ENCODE measurements around the gene LYRM4.
A peak's percentile ranks its signal among the peaks of the same experiment; 100 is the strongest.

LYRM4 gene

DNA sequence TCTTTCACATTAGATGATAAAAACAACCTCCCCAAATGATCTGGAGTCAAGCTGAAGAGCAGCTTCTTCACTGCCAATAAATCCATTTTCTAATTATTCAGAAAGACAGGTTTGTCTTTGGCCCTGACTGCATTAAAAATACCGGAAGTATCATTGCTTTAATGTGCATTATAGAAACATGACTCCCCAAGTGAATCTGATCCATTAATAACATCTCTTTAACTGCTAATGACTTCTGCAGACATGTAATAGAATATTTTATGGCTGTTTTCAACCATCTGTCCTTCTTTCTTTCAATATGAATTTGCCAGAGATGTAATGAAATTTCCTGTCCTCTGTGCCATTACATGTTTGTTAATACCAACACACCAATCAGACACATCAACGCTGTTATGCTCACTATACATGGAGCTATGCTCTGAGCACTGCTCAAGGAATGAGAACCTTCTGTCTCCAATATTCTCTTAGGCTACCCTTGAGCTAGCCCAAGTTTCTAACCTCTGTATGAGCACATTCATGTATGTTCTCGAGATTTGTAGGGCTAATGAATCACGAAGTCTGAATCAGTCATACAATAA is 87.8 kb downstream of the LYRM4 start:
- no peaks in the 10 kb centered on the region for H3K4me1 ChIP-seq (ENCODE audit: control insufficient read depth, insufficient read depth, low read depth, low read length)
- H2AK5ac ChIP-seq (ENCODE audit: low read length, severe bottlenecking), result no peak overlapping the region
- no peak overlapping the region for H3K4ac ChIP-seq (ENCODE audit: low read depth in 1 of 2, low read length in 2 of 2)
- H4K8ac ChIP-seq (ENCODE audit: low read length), result no peak overlapping the region
- no peak overlapping the region for H2BK12ac ChIP-seq (ENCODE audit: low read length in 2 of 2)
- H3K9ac ChIP-seq (ENCODE audit: low read length), result no peak overlapping the region
- H3K9me3 ChIP-seq (ENCODE audit: control insufficient read depth, low read length), result no peaks in the 10 kb centered on the region
- no peak overlapping the region for H3K4me3 ChIP-seq (ENCODE audit: insufficient read depth in 1 of 2, low read depth in 1 of 2, low read length in 2 of 2)
- H3K27me3 ChIP-seq (ENCODE audit: control insufficient read depth in 1 of 2, insufficient read depth in 1 of 2, low read length in 2 of 2), result no peaks in the 10 kb centered on the region
- H3K4me2 ChIP-seq (ENCODE audit: low read length, poor library complexity, severe bottlenecking), result no peak overlapping the region
- H2BK5ac ChIP-seq (ENCODE audit: low read depth, low read length, poor library complexity, severe bottlenecking), result no peak overlapping the region
- H2BK15ac ChIP-seq (ENCODE audit: low read depth, poor library complexity, severe bottlenecking), result no peak overlapping the region
- H3K27ac ChIP-seq (ENCODE audit: low read length, poor library complexity, severe bottlenecking), result no peak overlapping the region
- no peak for DNase-seq
- H3K14ac ChIP-seq (ENCODE audit: low read length in 2 of 2), result no peak overlapping the region
- H3K18ac ChIP-seq (ENCODE audit: low read depth in 1 of 2, low read length in 2 of 2), result no peak overlapping the region
- H3K23ac ChIP-seq (ENCODE audit: low read length in 2 of 2), result no peak overlapping the region
- no peak overlapping the region for H2BK120ac ChIP-seq (ENCODE audit: low read depth, low read length)
- WGBS, result 95% methylated on average over 4 of the region's 4 CpGs
- H3K36me3 ChIP-seq (ENCODE audit: control insufficient read depth in 1 of 2, insufficient read depth in 2 of 2, low read depth in 1 of 2, low read length in 2 of 2), result no peaks in the 10 kb centered on the region
- no peak overlapping the region for H4K91ac ChIP-seq (ENCODE audit: low read length)
- peaks cover 13% of the 10 kb centered on the region for H3K79me1 ChIP-seq (replicated peaks; ENCODE audit: low read length, poor library complexity, severe bottlenecking)
- no peak overlapping the region for H2AFZ ChIP-seq (ENCODE audit: low read depth, low read length)

- H3K36me3 ChIP-seq (ENCODE audit: control insufficient read depth in 1 of 2, insufficient read depth in 2 of 2, low read depth in 1 of 2, low read length in 2 of 2), result no peaks in the 10 kb centered on the region
- H2BK5ac ChIP-seq (ENCODE audit: low read depth, low read length, poor library complexity, severe bottlenecking), result no peak overlapping the region
- H3K18ac ChIP-seq (ENCODE audit: low read depth in 1 of 2, low read length in 2 of 2), result no peak overlapping the region
- WGBS, result 82% methylated on average over 14 of the region's 14 CpGs
- no peaks in the 10 kb centered on the region for H3K4me1 ChIP-seq (ENCODE audit: control insufficient read depth, insufficient read depth, low read depth, low read length)
- no peak overlapping the region for H2AK5ac ChIP-seq (ENCODE audit: low read length, severe bottlenecking)
- H2BK15ac ChIP-seq (ENCODE audit: low read depth, poor library complexity, severe bottlenecking), result no peak overlapping the region
- H3K4ac ChIP-seq (ENCODE audit: low read depth in 1 of 2, low read length in 2 of 2), result no peak overlapping the region
- H4K8ac ChIP-seq (ENCODE audit: low read length), result no peak overlapping the region
- no peak overlapping the region for H2AFZ ChIP-seq (ENCODE audit: low read depth, low read length)
- no peak overlapping the region for H3K23ac ChIP-seq (ENCODE audit: low read length in 2 of 2)
- DNase-seq, result no peak
- H3K4me3 ChIP-seq (ENCODE audit: insufficient read depth in 1 of 2, low read depth in 1 of 2, low read length in 2 of 2), result no peak overlapping the region
- no peaks in the 10 kb centered on the region for H3K9me3 ChIP-seq (ENCODE audit: control insufficient read depth, low read length)
- no peak overlapping the region for H3K27ac ChIP-seq (ENCODE audit: low read length, poor library complexity, severe bottlenecking)
- no peak overlapping the region for H3K9ac ChIP-seq (ENCODE audit: low read length)
- no peaks in the 10 kb centered on the region for H3K27me3 ChIP-seq (ENCODE audit: control insufficient read depth in 1 of 2, insufficient read depth in 1 of 2, low read length in 2 of 2)
- H3K4me2 ChIP-seq (ENCODE audit: low read length, poor library complexity, severe bottlenecking), result no peak overlapping the region
- no peak overlapping the region for H4K91ac ChIP-seq (ENCODE audit: low read length)
- no peak overlapping the region for H2BK120ac ChIP-seq (ENCODE audit: low read depth, low read length)
- H2BK12ac ChIP-seq (ENCODE audit: low read length in 2 of 2), result no peak overlapping the region
- H3K79me1 ChIP-seq (replicated peaks; ENCODE audit: low read length, poor library complexity, severe bottlenecking), result peaks cover 8% of the 10 kb centered on the region
- no peak overlapping the region for H3K14ac ChIP-seq (ENCODE audit: low read length in 2 of 2)
Measured at GRCh38 chr6:5172041-5172653, 88.6 kb downstream of the LYRM4 start.

DNA sequence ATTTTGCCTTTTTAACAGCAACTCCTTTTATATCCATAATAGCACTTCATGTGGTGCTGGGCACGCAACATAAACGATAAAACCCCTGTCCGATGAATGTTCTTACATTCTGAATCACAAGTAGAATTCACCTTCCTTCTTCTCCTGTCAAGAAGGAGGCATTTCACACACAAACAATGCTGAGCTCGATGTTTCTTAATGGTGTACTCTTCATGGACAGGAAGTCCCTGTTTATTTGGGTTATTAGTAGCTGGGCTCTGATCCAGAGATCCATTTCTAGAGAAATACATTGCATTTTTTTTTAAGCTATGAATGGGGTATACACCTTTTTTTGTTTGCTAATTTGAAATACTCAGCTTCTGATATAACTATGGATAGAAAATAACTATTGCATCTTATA is 93.2 kb downstream of the LYRM4 start:
- peak; percentile 38 for DNase-seq

DNA sequence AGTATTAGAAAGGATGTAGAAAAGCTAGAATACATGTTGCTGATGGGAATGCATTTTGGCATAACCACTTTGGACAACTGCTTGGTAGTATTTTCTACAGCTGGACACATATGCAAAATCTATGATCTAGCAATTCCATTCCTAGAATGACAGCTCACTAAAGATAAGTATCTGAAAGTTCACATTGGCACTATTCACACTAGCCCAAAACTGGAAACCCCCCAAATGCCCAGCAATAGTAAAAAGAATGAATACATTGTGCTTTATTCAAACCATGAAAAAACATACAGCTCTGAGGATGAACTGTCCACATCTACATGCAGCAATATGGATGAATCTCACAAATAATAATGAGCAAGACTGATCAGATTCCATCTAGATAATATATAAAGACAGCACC is 96.7 kb downstream of the LYRM4 start:
- Histone ChIP-seq H3K4ac (ENCODE audit: low read depth in 1 of 2, low read length in 2 of 2) (no peak overlapping the region), H3K9me3 (ENCODE audit: control insufficient read depth, low read length) (no peaks in the 10 kb centered on the region), H2BK12ac (ENCODE audit: low read length in 2 of 2) (no peak overlapping the region), H2AFZ (ENCODE audit: low read depth, low read length) (no peak overlapping the region), H3K18ac (ENCODE audit: low read depth in 1 of 2, low read length in 2 of 2) (no peak overlapping the region), H3K27ac (ENCODE audit: low read length, poor library complexity, severe bottlenecking) (no peak overlapping the region), H3K36me3 (ENCODE audit: control insufficient read depth in 1 of 2, insufficient read depth in 2 of 2, low read depth in 1 of 2, low read length in 2 of 2) (no peaks in the 10 kb centered on the region), H4K91ac (ENCODE audit: low read length) (no peak overlapping the region), H2BK15ac (ENCODE audit: low read depth, poor library complexity, severe bottlenecking) (no peak overlapping the region), H3K27me3 (ENCODE audit: control insufficient read depth in 1 of 2, insufficient read depth in 1 of 2, low read length in 2 of 2) (no peaks in the 10 kb centered on the region), H2BK120ac (ENCODE audit: low read depth, low read length) (no peak overlapping the region), H4K8ac (ENCODE audit: low read length) (no peak overlapping the region), H2AK5ac (ENCODE audit: low read length, severe bottlenecking) (no peak overlapping the region), H3K4me3 (ENCODE audit: insufficient read depth in 1 of 2, low read depth in 1 of 2, low read length in 2 of 2) (no peak overlapping the region), H3K4me1 (ENCODE audit: control insufficient read depth, insufficient read depth, low read depth, low read length) (no peaks in the 10 kb centered on the region), H2BK5ac (ENCODE audit: low read depth, low read length, poor library complexity, severe bottlenecking) (no peak overlapping the region), H3K14ac (ENCODE audit: low read length in 2 of 2) (no peak overlapping the region), H3K23ac (ENCODE audit: low read length in 2 of 2) (no peak overlapping the region), H3K4me2 (ENCODE audit: low read length, poor library complexity, severe bottlenecking) (no peak overlapping the region), H3K9ac (ENCODE audit: low read length) (no peak overlapping the region), H3K79me1 (replicated peaks; ENCODE audit: low read length, poor library complexity, severe bottlenecking) (peaks cover 9% of the 10 kb centered on the region)
- DNase-seq, result no peak

More for the DNA sequence above, 93.2 kb downstream of the LYRM4 start:
- Histone ChIP-seq H3K9me3 (ENCODE audit: control insufficient read depth, low read length) (no peaks in the 10 kb centered on the region), H3K4me1 (ENCODE audit: control insufficient read depth, insufficient read depth, low read depth, low read length) (no peaks in the 10 kb centered on the region), H4K91ac (ENCODE audit: low read length) (no peak overlapping the region), H3K27ac (ENCODE audit: low read length, poor library complexity, severe bottlenecking) (no peak overlapping the region), H3K4me3 (ENCODE audit: insufficient read depth in 1 of 2, low read depth in 1 of 2, low read length in 2 of 2) (no peak overlapping the region), H2BK120ac (ENCODE audit: low read depth, low read length) (no peak overlapping the region), H4K8ac (ENCODE audit: low read length) (no peak overlapping the region), H3K18ac (ENCODE audit: low read depth in 1 of 2, low read length in 2 of 2) (no peak overlapping the region), H3K14ac (ENCODE audit: low read length in 2 of 2) (no peak overlapping the region), H3K9ac (ENCODE audit: low read length) (no peak overlapping the region), H2BK5ac (ENCODE audit: low read depth, low read length, poor library complexity, severe bottlenecking) (no peak overlapping the region), H3K27me3 (ENCODE audit: control insufficient read depth in 1 of 2, insufficient read depth in 1 of 2, low read length in 2 of 2) (no peaks in the 10 kb centered on the region), H3K4me2 (ENCODE audit: low read length, poor library complexity, severe bottlenecking) (no peak overlapping the region), H2BK12ac (ENCODE audit: low read length in 2 of 2) (no peak overlapping the region), H2AFZ (ENCODE audit: low read depth, low read length) (no peak overlapping the region), H3K4ac (ENCODE audit: low read depth in 1 of 2, low read length in 2 of 2) (no peak overlapping the region), H2AK5ac (ENCODE audit: low read length, severe bottlenecking) (no peak overlapping the region), H3K36me3 (ENCODE audit: control insufficient read depth in 1 of 2, insufficient read depth in 2 of 2, low read depth in 1 of 2, low read length in 2 of 2) (no peaks in the 10 kb centered on the region), H3K23ac (ENCODE audit: low read length in 2 of 2) (no peak overlapping the region), H3K79me1 (replicated peaks; ENCODE audit: low read length, poor library complexity, severe bottlenecking) (peaks cover 7% of the 10 kb centered on the region), H2BK15ac (ENCODE audit: low read depth, poor library complexity, severe bottlenecking) (no peak overlapping the region)
- WGBS, result 53% methylated on average over 3 of the region's 4 CpGs

Data from mesenchymal stem cell (in vitro differentiated cells and primary cell).